LNCaP clone FGC (cell line): ENCODE data around the gene ATXN1L.

Experiments used
- DNase-seq: peaks from one replicate; pipeline ENCODE4 v3.0.0-alpha.2; 2011; ENCODE audit warnings: low read depth
- H3K4me3 ChIP-seq: 2 replicates; pipeline ENCODE4 v1.5.1; 2011; ENCODE audit warnings: mild to moderate bottlenecking, low read depth, low read length, control low read depth
- CTCF ChIP-seq: IDR thresholded peaks from 2 replicates; pipeline ENCODE4 v1.5.1; 2012; ENCODE audit warnings: mild to moderate bottlenecking; ENCODE audit not compliant: control insufficient read depth, insufficient read depth; ENCODE audit errors: extremely low read depth

Gene ATXN1L

GRCh38 chr16:71843572-71843971, 2.2 kb upstream of the ATXN1L start:
- no peak for TF ChIP-seq CTCF
- no peak for DNase-seq
- no peak overlapping the region for H3K4me3 ChIP-seq

GRCh38 chr16:71846431-71846830, 655 bp downstream of the ATXN1L start:
- DNase-seq: no peak
- no peak for TF ChIP-seq CTCF
- H3K4me3 ChIP-seq: peak overlapping the region; percentile 100

GRCh38 chr16:71847096-71847495, 1.3 kb downstream of the ATXN1L start:
- DNase-seq: no peak
- peak overlapping the region; percentile 100 for H3K4me3 ChIP-seq
- no peak for TF ChIP-seq CTCF

- H3K4me3 ChIP-seq: no peak overlapping the region
- no peak for TF ChIP-seq CTCF
- no peak for DNase-seq
These were observed 2.8 kb downstream of the ATXN1L start for GRCh38 chr16:71848622-71849021.

GRCh38 chr16:71851746-71852145, 6.0 kb downstream of the ATXN1L start:
- no peak overlapping the region for H3K4me3 ChIP-seq
- DNase-seq: no peak
- TF ChIP-seq CTCF: no peak

GRCh38 chr16:71852158-71852557, 6.4 kb downstream of the ATXN1L start:
- no peak for TF ChIP-seq CTCF
- no peak overlapping the region for H3K4me3 ChIP-seq
- DNase-seq: no peak

- no peak for TF ChIP-seq CTCF
- DNase-seq: no peak
- H3K4me3 ChIP-seq: no peak overlapping the region
These were observed 6.8 kb downstream of the ATXN1L start for GRCh38 chr16:71852561-71852960.
